Mesendoderm (in vitro differentiated cells): ENCODE data around the gene ZFHX2.
A peak's percentile ranks its signal among the peaks of the same experiment; 100 is the strongest.

Experiments used
- DNase-seq: peaks from one replicate; pipeline ENCODE4 v3.0.0; 2013
- H2AK5ac ChIP-seq: 2 replicates; pipeline ENCODE4 v1.6.1; 2013; ENCODE audit warnings: low read length, inconsistent platforms
- H2BK120ac ChIP-seq: 2 replicates; pipeline ENCODE4 v1.6.1; 2013; ENCODE audit warnings: low read depth, mild to moderate bottlenecking, low read length, moderate library complexity, mixed read lengths
- H2BK15ac ChIP-seq: replicated peaks from 2 replicates; pipeline ENCODE4 v1.6.1; 2013; ENCODE audit warnings: low read depth, mild to moderate bottlenecking, moderate library complexity
- H2BK5ac ChIP-seq: 2 replicates; pipeline ENCODE4 v1.6.1; 2013; ENCODE audit warnings: low read length, inconsistent platforms
- H3K18ac ChIP-seq: 2 replicates; pipeline ENCODE4 v1.6.1; 2013; ENCODE audit warnings: mild to moderate bottlenecking, low read length, mixed read lengths
- H3K23ac ChIP-seq: one replicate; pipeline ENCODE4 v1.6.1; 2013; ENCODE audit warnings: low read length
- H3K27ac ChIP-seq: 2 replicates; pipeline ENCODE4 v1.5.1; 2013; ENCODE audit warnings: low read depth, mild to moderate bottlenecking, inconsistent platforms, low read length, moderate library complexity
- H3K27me3 ChIP-seq: 2 replicates; pipeline ENCODE4 v1.6.1; 2013; ENCODE audit warnings: low read length, control low read depth, mild to moderate bottlenecking, inconsistent platforms; ENCODE audit not compliant: insufficient read depth, poor library complexity
- H3K36me3 ChIP-seq: 2 replicates; pipeline ENCODE4 v1.6.1; 2013; ENCODE audit warnings: low read length, inconsistent platforms; ENCODE audit not compliant: control insufficient read depth, insufficient read depth
- H3K4ac ChIP-seq: one replicate; pipeline ENCODE4 v1.6.1; 2013; ENCODE audit warnings: low read depth, mild to moderate bottlenecking, low read length, moderate library complexity
- H3K4me1 ChIP-seq: 2 replicates; pipeline ENCODE4 v1.6.1; 2013; ENCODE audit warnings: low read depth, low read length, inconsistent platforms; ENCODE audit not compliant: control insufficient read depth
- H3K4me2 ChIP-seq: 2 replicates; pipeline ENCODE4 v1.6.1; 2013; ENCODE audit warnings: low read length
- H3K4me3 ChIP-seq: 2 replicates; pipeline ENCODE4 v1.5.1; 2013; ENCODE audit warnings: mild to moderate bottlenecking, low read length
- H3K56ac ChIP-seq: one replicate; pipeline ENCODE4 v1.6.1; 2013; ENCODE audit warnings: low read length
- H3K79me1 ChIP-seq: 2 replicates; pipeline ENCODE4 v1.6.1; 2013; ENCODE audit warnings: low read length, inconsistent platforms
- H3K79me2 ChIP-seq: 2 replicates; pipeline ENCODE4 v1.6.1; 2013; ENCODE audit warnings: mild to moderate bottlenecking, low read length; ENCODE audit not compliant: control insufficient read depth, insufficient read depth
- H3K9ac ChIP-seq: 2 replicates; pipeline ENCODE4 v1.6.1; 2013; ENCODE audit warnings: low read length, inconsistent platforms
- H4K5ac ChIP-seq: one replicate; pipeline ENCODE4 v1.6.1; 2013; ENCODE audit warnings: low read length
- H4K8ac ChIP-seq: one replicate; pipeline ENCODE4 v1.6.1; 2013; ENCODE audit warnings: low read depth, mild to moderate bottlenecking, control low read depth, low read length, moderate library complexity
- WGBS: extraction: QIAGEN DNeasy Blood & Tissue Kit; methylation state at CpG from one replicate; pipeline ENCODE4 v1.1.7; 2013; ENCODE audit warnings: low lambda C conversion rate, missing lambda C conversion rate; ENCODE audit not compliant: insufficient coverage; ENCODE audit errors: extremely low coverage; 5-methylcytosine and 5-hydroxymethylcytosine counted together

Gene ZFHX2

GRCh38 chr14:23532658-23533057, 18.9 kb downstream of the ZFHX2 start:
- no peak overlapping the region for H2BK120ac ChIP-seq
- H3K27me3 ChIP-seq, result no peaks in the 10 kb centered on the region
- no peak overlapping the region for H2BK15ac ChIP-seq
- H2BK5ac ChIP-seq, result no peak overlapping the region
- DNase-seq, result no peak
- H3K4ac ChIP-seq, result no peak overlapping the region
- WGBS, result no CpG with 5 or more reads among the region's 7 CpGs
- no peak overlapping the region for H4K8ac ChIP-seq
- H3K23ac ChIP-seq, result no peak overlapping the region
- no peak overlapping the region for H3K9ac ChIP-seq
- no peaks in the 10 kb centered on the region for H3K36me3 ChIP-seq
- no peaks in the 10 kb centered on the region for H3K79me1 ChIP-seq
- H3K4me2 ChIP-seq, result no peak overlapping the region
- no peak overlapping the region for H3K27ac ChIP-seq
- H4K5ac ChIP-seq, result no peak overlapping the region
- H3K18ac ChIP-seq, result no peak overlapping the region
- H2AK5ac ChIP-seq, result no peak overlapping the region
- peaks cover 1% of the 10 kb centered on the region for H3K4me1 ChIP-seq
- H3K56ac ChIP-seq, result no peak overlapping the region
- H3K4me3 ChIP-seq, result no peak overlapping the region
- H3K79me2 ChIP-seq, result no peaks in the 10 kb centered on the region

GRCh38 chr14:23531391-23531790, 20.2 kb downstream of the ZFHX2 start:
- Histone ChIP-seq H3K4ac (no peak overlapping the region), H3K27ac (no peak overlapping the region), H3K56ac (no peak overlapping the region), H3K23ac (no peak overlapping the region), H3K79me1 (no peaks in the 10 kb centered on the region), H2BK120ac (no peak overlapping the region), H3K4me3 (no peak overlapping the region), H3K79me2 (no peaks in the 10 kb centered on the region), H4K5ac (no peak overlapping the region), H2BK5ac (no peak overlapping the region), H3K18ac (no peak overlapping the region), H4K8ac (no peak overlapping the region), H3K27me3 (no peaks in the 10 kb centered on the region), H2BK15ac (no peak overlapping the region), H3K9ac (no peak overlapping the region), H2AK5ac (no peak overlapping the region), H3K4me2 (no peak overlapping the region), H3K4me1 (no peaks in the 10 kb centered on the region), H3K36me3 (no peaks in the 10 kb centered on the region)
- no CpG with 5 or more reads among the region's 12 CpGs for WGBS
- no peak for DNase-seq

GRCh38 chr14:23530375-23531055, 21.1 kb downstream of the ZFHX2 start:
- Histone ChIP-seq H4K5ac (no peak overlapping the region), H3K23ac (no peak overlapping the region), H3K79me1 (no peaks in the 10 kb centered on the region), H2BK5ac (no peak overlapping the region), H4K8ac (no peak overlapping the region), H2AK5ac (no peak overlapping the region), H3K27me3 (no peaks in the 10 kb centered on the region), H3K4me1 (no peaks in the 10 kb centered on the region), H3K56ac (no peak overlapping the region), H3K4ac (no peak overlapping the region), H2BK120ac (no peak overlapping the region), H3K36me3 (no peaks in the 10 kb centered on the region), H3K4me3 (no peak overlapping the region), H3K79me2 (no peaks in the 10 kb centered on the region), H2BK15ac (no peak overlapping the region), H3K27ac (no peak overlapping the region), H3K4me2 (no peak overlapping the region), H3K18ac (no peak overlapping the region), H3K9ac (no peak overlapping the region)
- DNase-seq, result peak; percentile 23
- no CpG with 5 or more reads among the region's 10 CpGs for WGBS

- Histone ChIP-seq H2AK5ac (no peak overlapping the region), H3K4me3 (no peak overlapping the region), H3K27me3 (no peaks in the 10 kb centered on the region), H3K36me3 (no peaks in the 10 kb centered on the region), H3K9ac (no peak overlapping the region), H3K56ac (no peak overlapping the region), H3K79me1 (no peaks in the 10 kb centered on the region), H4K5ac (no peak overlapping the region), H3K4me1 (no peaks in the 10 kb centered on the region), H3K79me2 (no peaks in the 10 kb centered on the region), H3K18ac (no peak overlapping the region), H3K4ac (no peak overlapping the region), H4K8ac (no peak overlapping the region), H2BK5ac (no peak overlapping the region), H2BK15ac (no peak overlapping the region), H3K4me2 (no peak overlapping the region), H3K27ac (no peak overlapping the region), H3K23ac (no peak overlapping the region), H2BK120ac (no peak overlapping the region)
- no CpG with 5 or more reads among the region's 3 CpGs for WGBS
- no peak for DNase-seq
Observed at GRCh38 chr14:23529016-23529415, 22.5 kb downstream of the ZFHX2 start.

- H3K56ac ChIP-seq, result no peak overlapping the region
- H3K18ac ChIP-seq, result no peak overlapping the region
- H4K8ac ChIP-seq, result no peak overlapping the region
- no peak overlapping the region for H2BK15ac ChIP-seq
- H2BK5ac ChIP-seq, result no peak overlapping the region
- no peak overlapping the region for H2AK5ac ChIP-seq
- no peaks in the 10 kb centered on the region for H3K79me1 ChIP-seq
- H3K4ac ChIP-seq, result no peak overlapping the region
- H3K27ac ChIP-seq, result no peak overlapping the region
- H3K23ac ChIP-seq, result no peak overlapping the region
- DNase-seq, result peak; percentile 55
- no peak overlapping the region for H4K5ac ChIP-seq
- H3K79me2 ChIP-seq, result no peaks in the 10 kb centered on the region
- no peaks in the 10 kb centered on the region for H3K27me3 ChIP-seq
- H3K4me2 ChIP-seq, result no peak overlapping the region
- no peaks in the 10 kb centered on the region for H3K36me3 ChIP-seq
- WGBS, result no CpG with 5 or more reads among the region's 1 CpG
- no peaks in the 10 kb centered on the region for H3K4me1 ChIP-seq
- no peak overlapping the region for H3K4me3 ChIP-seq
- H3K9ac ChIP-seq, result peak overlapping the region; percentile 9
- no peak overlapping the region for H2BK120ac ChIP-seq
Observed at GRCh38 chr14:23528555-23528954, 23.0 kb downstream of the ZFHX2 start.

GRCh38 chr14:23525611-23526010, 26.0 kb downstream of the ZFHX2 start:
- no peak overlapping the region for H4K8ac ChIP-seq
- no peaks in the 10 kb centered on the region for H3K27me3 ChIP-seq
- no peak overlapping the region for H3K4me3 ChIP-seq
- H3K4ac ChIP-seq, result no peak overlapping the region
- H2BK15ac ChIP-seq, result no peak overlapping the region
- H3K4me2 ChIP-seq, result no peak overlapping the region
- H3K27ac ChIP-seq, result no peak overlapping the region
- H3K18ac ChIP-seq, result no peak overlapping the region
- no peak overlapping the region for H3K56ac ChIP-seq
- H3K4me1 ChIP-seq, result no peaks in the 10 kb centered on the region
- H3K79me1 ChIP-seq, result no peaks in the 10 kb centered on the region
- no peaks in the 10 kb centered on the region for H3K79me2 ChIP-seq
- no CpG with 5 or more reads among the region's 8 CpGs for WGBS
- H3K36me3 ChIP-seq, result peaks cover 2% of the 10 kb centered on the region
- H2BK120ac ChIP-seq, result no peak overlapping the region
- H2BK5ac ChIP-seq, result no peak overlapping the region
- H3K23ac ChIP-seq, result no peak overlapping the region
- no peak overlapping the region for H2AK5ac ChIP-seq
- H3K9ac ChIP-seq, result no peak overlapping the region
- DNase-seq, result no peak
- no peak overlapping the region for H4K5ac ChIP-seq
